ENCODE data around the gene GJB6.

The GJB6 gene

GRCh38 chr13:20206698-20207235, 25.4 kb downstream of the GJB6 start:
- no peak for TF ChIP-seq CTCF (IDR thresholded peaks at IDR 0.05; ENCODE audit: control extremely low read depth, extremely low read depth, low read depth, missing control alignments)
- ChIA-PET CTCF (interaction anchor here (1.1 kb wide), 1 partner anchor 10 kb away, joined by 5 read pairs; no protein-coding TSS in a partner anchor), POLR2A (no interaction called here)
- DNase-seq (ENCODE audit: extremely low spot score), result no peak

DNA sequence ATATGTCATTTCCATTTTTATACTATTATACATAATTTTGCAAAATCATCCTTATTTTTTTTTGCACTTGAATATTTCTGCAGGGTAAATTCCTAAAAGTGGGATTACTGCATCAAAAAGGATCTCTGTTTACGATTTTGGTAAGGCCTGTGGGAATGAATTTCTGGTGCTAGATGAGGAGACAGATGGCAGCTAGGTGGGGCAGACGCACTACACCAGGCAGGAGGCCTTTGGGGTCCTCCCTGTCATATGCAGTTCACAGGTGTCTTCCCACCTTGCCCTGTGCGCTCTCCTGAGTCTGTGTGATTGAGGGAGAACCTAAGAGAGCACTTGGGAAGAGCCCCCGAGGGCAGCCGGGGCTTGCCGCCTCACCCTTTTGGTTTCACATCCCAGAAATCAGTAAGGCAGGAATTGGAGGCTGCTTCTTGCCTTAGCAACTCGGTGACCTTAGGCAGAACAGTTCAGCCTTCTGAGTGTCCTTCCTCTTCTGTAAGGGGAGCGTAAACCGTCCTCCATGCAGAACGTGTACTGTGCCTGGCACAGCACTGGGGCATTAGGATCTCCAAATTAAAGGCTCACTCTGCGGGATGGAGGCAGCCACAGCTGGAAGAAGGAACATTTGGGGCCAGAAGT, 25.9 kb downstream of the GJB6 start:
- CTCF ChIA-PET, result interaction anchor here (1.1 to 1.8 kb wide), 2 partner anchors 9 kb away, joined by 5 to 9 read pairs; no protein-coding TSS in a partner anchor

GRCh38 chr13:20198781-20199180, 33.3 kb downstream of the GJB6 start:
- POLR2A ChIA-PET, result no interaction called here
- CTCF ChIA-PET, result interaction anchor here (1.2 to 5.7 kb wide), 3 partner anchors 11 to 726 kb away, joined by 3 to 67 read pairs (median 13); no protein-coding TSS in a partner anchor

More for the DNA sequence above, 25.9 kb downstream of the GJB6 start:
- no peak for DNase-seq (ENCODE audit: extremely low spot score)
- no peak for TF ChIP-seq CTCF (IDR thresholded peaks at IDR 0.05; ENCODE audit: control extremely low read depth, extremely low read depth, low read depth, missing control alignments)
- POLR2A ChIA-PET, result no interaction called here

DNA sequence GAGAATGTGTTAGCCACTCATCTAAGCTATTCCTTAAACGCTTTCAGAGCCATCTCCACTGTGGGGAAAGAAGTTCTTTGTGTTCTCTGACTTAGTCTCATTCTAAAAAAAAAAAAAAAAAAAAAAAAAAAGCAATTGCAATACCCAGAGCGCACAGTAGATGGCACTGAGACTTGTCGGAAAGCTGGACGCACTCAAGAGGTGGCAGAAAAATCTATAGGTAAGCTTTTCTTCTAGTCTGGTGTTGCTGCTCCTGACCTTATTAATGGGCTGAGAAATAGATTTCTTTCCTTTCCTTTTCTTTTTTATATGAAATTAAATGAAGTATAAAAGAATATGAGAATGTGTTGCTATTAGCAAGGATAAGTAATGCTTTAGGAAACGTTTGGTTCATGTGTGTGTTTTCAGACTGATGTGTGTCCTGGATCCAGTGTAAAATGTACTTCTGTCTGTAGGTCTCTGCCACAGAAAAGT, 34.7 kb downstream of the GJB6 start:
- ChIA-PET CTCF (interaction anchor here (0.7 to 5.7 kb wide), 24 partner anchors 8 to 979 kb away, joined by 3 to 67 read pairs (median 4); partner anchors contain the start of genes MRPL57 and SKA3), POLR2A (interaction anchor here (0.6 kb wide), 1 partner anchor 88 kb away, joined by 8 read pairs; no protein-coding TSS in a partner anchor)
- peak; percentile 50 for DNase-seq (ENCODE audit: extremely low spot score)
- peak; percentile 66 for TF ChIP-seq CTCF (IDR thresholded peaks at IDR 0.05; ENCODE audit: control extremely low read depth, extremely low read depth, low read depth, missing control alignments)

More at GRCh38 chr13:20198781-20199180, 33.3 kb downstream of the GJB6 start:
- DNase-seq (ENCODE audit: extremely low spot score), result no peak
- TF ChIP-seq CTCF (IDR thresholded peaks at IDR 0.05; ENCODE audit: control extremely low read depth, extremely low read depth, low read depth, missing control alignments), result no peak

- ChIA-PET CTCF (interaction anchor here (1.0 to 5.7 kb wide), 8 partner anchors 8 to 730 kb away, joined by 3 to 67 read pairs (median 6); no protein-coding TSS in a partner anchor), POLR2A (no interaction called here)
- TF ChIP-seq CTCF (IDR thresholded peaks at IDR 0.05; ENCODE audit: control extremely low read depth, extremely low read depth, low read depth, missing control alignments), result no peak
- no peak for DNase-seq (ENCODE audit: extremely low spot score)
These were observed 36.3 kb downstream of the GJB6 start for GRCh38 chr13:20195801-20196200.

- no peak for TF ChIP-seq CTCF (IDR thresholded peaks at IDR 0.05; ENCODE audit: control extremely low read depth, extremely low read depth, low read depth, missing control alignments)
- POLR2A ChIA-PET, result no interaction called here
- DNase-seq (ENCODE audit: extremely low spot score), result no peak
- CTCF ChIA-PET, result interaction anchor here (1.6 to 5.7 kb wide), 3 partner anchors 7 to 731 kb away, joined by 4 to 67 read pairs (median 6); no protein-coding TSS in a partner anchor
These were observed 38.0 kb downstream of the GJB6 start for GRCh38 chr13:20193907-20194631.

Measured in GM10248 (cell line).